Transverse colon (tissue), 3 donors: Measurements from ENCODE around the gene STMP1.

Source experiments
- POLR2A ChIP-seq: fragments of 450-650 bp; IDR thresholded peaks from one replicate; pipeline ENCODE4 v1.6.1; 2016; ENCODE audit warnings: antibody characterized with exemption, mild to moderate bottlenecking, moderate library complexity
- TF ChIP-seq, protein P1 (sequence below), 5 experiments: fragments of 200-600 bp in 3 of 5; fragments of 450-650 bp in 2 of 5; sonication (generic) in 3 of 5; IDR thresholded peaks; 1 replicate in 2 of 5; 2 replicates in 3 of 5; pipeline ENCODE4 v1.5.1; 2016 to 2017; ENCODE audit warnings: antibody characterized with exemption in 5 of 5, inconsistent platforms in 3 of 5, mild to moderate bottlenecking in 2 of 5, moderate library complexity in 1 of 5

DNA sequence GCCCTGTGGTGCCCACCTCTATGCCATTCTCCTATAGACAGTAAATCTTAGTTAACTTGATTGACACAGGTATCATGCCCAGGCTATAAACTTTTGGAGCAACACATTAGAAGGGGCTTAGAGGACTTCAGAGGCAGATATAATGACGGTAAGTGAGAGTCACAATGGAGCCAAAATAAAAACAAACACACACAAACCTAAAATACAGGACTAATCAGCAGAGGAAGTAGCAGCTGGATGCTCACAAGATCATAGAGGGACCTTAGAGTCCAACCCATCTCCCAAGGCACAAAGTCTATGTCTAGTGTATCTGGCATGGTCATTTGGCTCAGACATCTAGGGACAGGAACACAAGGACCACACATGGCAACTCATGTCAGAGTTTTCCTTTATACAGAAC is 53.4 kb downstream of the STMP1 start:
- TF ChIP-seq, protein P1, sequence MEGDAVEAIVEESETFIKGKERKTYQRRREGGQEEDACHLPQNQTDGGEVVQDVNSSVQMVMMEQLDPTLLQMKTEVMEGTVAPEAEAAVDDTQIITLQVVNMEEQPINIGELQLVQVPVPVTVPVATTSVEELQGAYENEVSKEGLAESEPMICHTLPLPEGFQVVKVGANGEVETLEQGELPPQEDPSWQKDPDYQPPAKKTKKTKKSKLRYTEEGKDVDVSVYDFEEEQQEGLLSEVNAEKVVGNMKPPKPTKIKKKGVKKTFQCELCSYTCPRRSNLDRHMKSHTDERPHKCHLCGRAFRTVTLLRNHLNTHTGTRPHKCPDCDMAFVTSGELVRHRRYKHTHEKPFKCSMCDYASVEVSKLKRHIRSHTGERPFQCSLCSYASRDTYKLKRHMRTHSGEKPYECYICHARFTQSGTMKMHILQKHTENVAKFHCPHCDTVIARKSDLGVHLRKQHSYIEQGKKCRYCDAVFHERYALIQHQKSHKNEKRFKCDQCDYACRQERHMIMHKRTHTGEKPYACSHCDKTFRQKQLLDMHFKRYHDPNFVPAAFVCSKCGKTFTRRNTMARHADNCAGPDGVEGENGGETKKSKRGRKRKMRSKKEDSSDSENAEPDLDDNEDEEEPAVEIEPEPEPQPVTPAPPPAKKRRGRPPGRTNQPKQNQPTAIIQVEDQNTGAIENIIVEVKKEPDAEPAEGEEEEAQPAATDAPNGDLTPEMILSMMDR (IDR thresholded peaks at IDR 0.05): no peak
- no peak for TF ChIP-seq POLR2A
